GM23338 (cell line): ENCODE data around the gene SHISAL2A.

Source experiments
- CREB1 ChIP-seq: fragments of 250-450 bp; sonication (Bioruptor Pico); IDR thresholded peaks from 2 replicates; pipeline ENCODE4 v1.5.0; 2020; ENCODE audit warnings: low read depth, mild to moderate bottlenecking, moderate library complexity
- EZH2 ChIP-seq: fragments of 200-600 bp; sonication (generic); IDR thresholded peaks from one replicate; pipeline ENCODE4 v1.8.0; 2017; ENCODE audit warnings: antibody characterized with exemption, mild to moderate bottlenecking, low read depth; ENCODE audit not compliant: unreplicated experiment
- EZH2phosphoT487 ChIP-seq: fragments of 200-600 bp; sonication (generic); IDR thresholded peaks from one replicate; pipeline ENCODE4 v1.8.1; 2018; ENCODE audit warnings: antibody characterized with exemption; ENCODE audit not compliant: unreplicated experiment
- NANOG ChIP-seq: IDR thresholded peaks from 2 replicates; pipeline ENCODE4 v1.6.1; 2016; ENCODE audit warnings: antibody characterized with exemption, borderline replicate concordance
- POLR2AphosphoS5 ChIP-seq: IDR thresholded peaks from 2 replicates; pipeline ENCODE4 v1.6.1; 2016; ENCODE audit warnings: antibody characterized with exemption, low read depth
- ZNF114 ChIP-seq: fragments of 250-450 bp; sonication (Bioruptor Pico); IDR thresholded peaks from 2 replicates; pipeline ENCODE4 v1.5.0; 2020; ENCODE audit warnings: mild to moderate bottlenecking, moderate library complexity
- ZNF331 ChIP-seq: fragments of 250-450 bp; sonication (Bioruptor Pico); IDR thresholded peaks from 2 replicates; pipeline ENCODE4 v1.5.0; 2020; ENCODE audit warnings: low read depth, mild to moderate bottlenecking, moderate library complexity
- TF ChIP-seq, protein P1 (sequence below), 2 experiments: fragments of 200-600 bp in 1 of 2; sonication (generic) in 1 of 2; conservative IDR thresholded peaks; 2 replicates each; pipeline versions ENCODE4 v1.5.1 to v1.6.1; 2016 to 2017; ENCODE audit warnings: antibody characterized with exemption in 2 of 2, low read depth in 2 of 2, mild to moderate bottlenecking in 2 of 2, moderate library complexity in 1 of 2
- TF ChIP-seq, protein P2 (sequence below): IDR thresholded peaks from 2 replicates; pipeline ENCODE4 v1.6.1; 2016; ENCODE audit warnings: antibody characterized with exemption
- TF ChIP-seq, protein P3 (sequence below): IDR thresholded peaks from one replicate; pipeline ENCODE4 v1.6.1; 2018; ENCODE audit warnings: antibody characterized with exemption; ENCODE audit not compliant: unreplicated experiment

DNA sequence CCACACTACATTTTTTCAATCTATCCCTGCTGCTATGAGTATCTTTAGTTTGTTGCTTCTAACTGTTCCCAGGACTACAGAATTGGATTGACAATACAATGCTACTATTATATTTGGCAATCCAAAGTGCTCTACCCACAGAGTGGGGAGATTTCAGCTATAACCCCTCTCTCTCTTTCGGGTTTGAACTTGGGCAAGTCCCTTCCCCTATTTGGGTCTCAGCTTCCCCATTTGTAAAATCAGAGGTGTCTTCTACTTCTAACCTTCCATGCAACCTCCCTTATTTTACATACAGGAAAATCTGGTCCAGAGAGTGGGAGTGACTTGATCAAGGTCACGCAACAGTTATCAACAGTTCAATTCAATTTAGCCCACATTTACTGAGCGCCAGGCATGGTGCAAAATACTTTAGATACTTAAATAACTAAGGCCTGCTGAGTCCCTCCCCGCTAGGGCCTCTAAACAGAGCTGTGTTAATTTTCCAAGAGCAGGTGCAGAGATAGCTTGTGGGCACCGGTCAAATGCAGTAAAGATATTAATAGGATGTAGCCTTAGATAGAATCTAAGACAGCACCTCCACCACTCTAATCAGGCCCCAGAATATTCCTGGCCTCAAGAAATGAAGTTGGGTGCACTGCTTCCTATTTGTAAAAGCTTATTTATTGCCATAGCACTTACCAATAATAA, 40.2 kb upstream of the SHISAL2A start:
- TF ChIP-seq, protein P1, sequence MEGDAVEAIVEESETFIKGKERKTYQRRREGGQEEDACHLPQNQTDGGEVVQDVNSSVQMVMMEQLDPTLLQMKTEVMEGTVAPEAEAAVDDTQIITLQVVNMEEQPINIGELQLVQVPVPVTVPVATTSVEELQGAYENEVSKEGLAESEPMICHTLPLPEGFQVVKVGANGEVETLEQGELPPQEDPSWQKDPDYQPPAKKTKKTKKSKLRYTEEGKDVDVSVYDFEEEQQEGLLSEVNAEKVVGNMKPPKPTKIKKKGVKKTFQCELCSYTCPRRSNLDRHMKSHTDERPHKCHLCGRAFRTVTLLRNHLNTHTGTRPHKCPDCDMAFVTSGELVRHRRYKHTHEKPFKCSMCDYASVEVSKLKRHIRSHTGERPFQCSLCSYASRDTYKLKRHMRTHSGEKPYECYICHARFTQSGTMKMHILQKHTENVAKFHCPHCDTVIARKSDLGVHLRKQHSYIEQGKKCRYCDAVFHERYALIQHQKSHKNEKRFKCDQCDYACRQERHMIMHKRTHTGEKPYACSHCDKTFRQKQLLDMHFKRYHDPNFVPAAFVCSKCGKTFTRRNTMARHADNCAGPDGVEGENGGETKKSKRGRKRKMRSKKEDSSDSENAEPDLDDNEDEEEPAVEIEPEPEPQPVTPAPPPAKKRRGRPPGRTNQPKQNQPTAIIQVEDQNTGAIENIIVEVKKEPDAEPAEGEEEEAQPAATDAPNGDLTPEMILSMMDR (conservative IDR thresholded peaks at IDR 0.05; ENCODE audit: low read depth in 2 of 2), result no peak
- no peak for TF ChIP-seq EZH2phosphoT487
- no peak for TF ChIP-seq POLR2AphosphoS5
- TF ChIP-seq, protein P2, sequence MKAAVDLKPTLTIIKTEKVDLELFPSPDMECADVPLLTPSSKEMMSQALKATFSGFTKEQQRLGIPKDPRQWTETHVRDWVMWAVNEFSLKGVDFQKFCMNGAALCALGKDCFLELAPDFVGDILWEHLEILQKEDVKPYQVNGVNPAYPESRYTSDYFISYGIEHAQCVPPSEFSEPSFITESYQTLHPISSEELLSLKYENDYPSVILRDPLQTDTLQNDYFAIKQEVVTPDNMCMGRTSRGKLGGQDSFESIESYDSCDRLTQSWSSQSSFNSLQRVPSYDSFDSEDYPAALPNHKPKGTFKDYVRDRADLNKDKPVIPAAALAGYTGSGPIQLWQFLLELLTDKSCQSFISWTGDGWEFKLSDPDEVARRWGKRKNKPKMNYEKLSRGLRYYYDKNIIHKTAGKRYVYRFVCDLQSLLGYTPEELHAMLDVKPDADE, result no peak
- TF ChIP-seq EZH2, result no peak
- TF ChIP-seq, protein P3, sequence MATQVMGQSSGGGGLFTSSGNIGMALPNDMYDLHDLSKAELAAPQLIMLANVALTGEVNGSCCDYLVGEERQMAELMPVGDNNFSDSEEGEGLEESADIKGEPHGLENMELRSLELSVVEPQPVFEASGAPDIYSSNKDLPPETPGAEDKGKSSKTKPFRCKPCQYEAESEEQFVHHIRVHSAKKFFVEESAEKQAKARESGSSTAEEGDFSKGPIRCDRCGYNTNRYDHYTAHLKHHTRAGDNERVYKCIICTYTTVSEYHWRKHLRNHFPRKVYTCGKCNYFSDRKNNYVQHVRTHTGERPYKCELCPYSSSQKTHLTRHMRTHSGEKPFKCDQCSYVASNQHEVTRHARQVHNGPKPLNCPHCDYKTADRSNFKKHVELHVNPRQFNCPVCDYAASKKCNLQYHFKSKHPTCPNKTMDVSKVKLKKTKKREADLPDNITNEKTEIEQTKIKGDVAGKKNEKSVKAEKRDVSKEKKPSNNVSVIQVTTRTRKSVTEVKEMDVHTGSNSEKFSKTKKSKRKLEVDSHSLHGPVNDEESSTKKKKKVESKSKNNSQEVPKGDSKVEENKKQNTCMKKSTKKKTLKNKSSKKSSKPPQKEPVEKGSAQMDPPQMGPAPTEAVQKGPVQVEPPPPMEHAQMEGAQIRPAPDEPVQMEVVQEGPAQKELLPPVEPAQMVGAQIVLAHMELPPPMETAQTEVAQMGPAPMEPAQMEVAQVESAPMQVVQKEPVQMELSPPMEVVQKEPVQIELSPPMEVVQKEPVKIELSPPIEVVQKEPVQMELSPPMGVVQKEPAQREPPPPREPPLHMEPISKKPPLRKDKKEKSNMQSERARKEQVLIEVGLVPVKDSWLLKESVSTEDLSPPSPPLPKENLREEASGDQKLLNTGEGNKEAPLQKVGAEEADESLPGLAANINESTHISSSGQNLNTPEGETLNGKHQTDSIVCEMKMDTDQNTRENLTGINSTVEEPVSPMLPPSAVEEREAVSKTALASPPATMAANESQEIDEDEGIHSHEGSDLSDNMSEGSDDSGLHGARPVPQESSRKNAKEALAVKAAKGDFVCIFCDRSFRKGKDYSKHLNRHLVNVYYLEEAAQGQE, result no peak
- TF ChIP-seq CREB1, result no peak
- TF ChIP-seq ZNF114 (CRISPR knock-in tag), result no peak
- TF ChIP-seq NANOG, result no peak
- no peak for TF ChIP-seq ZNF331 (CRISPR knock-in tag)
